Measurements from ENCODE around the gene POMT1.
A peak's percentile ranks its signal among the peaks of the same experiment; 100 is the strongest.
"Not testable (repeated sequence)": the region's sequence is repeated elsewhere in the genome, so short reads cannot be mapped to it uniquely, and the experiment has no call there.

POMT1 gene

GRCh38 chr9:131500939-131501541 is 1.7 kb upstream of the POMT1 start:
- DNase-seq: peak in 1 of 2 experiments; percentile 37

- DNase-seq: no peak
These were observed 1.1 kb downstream of the POMT1 start for GRCh38 chr9:131503626-131504465.

- no peak for DNase-seq
These were observed 2.3 kb downstream of the POMT1 start for GRCh38 chr9:131505012-131505411.

- no peak for DNase-seq
These were observed 8.7 kb downstream of the POMT1 start for GRCh38 chr9:131511416-131511815.

- DNase-seq: no peak
These were observed 9.2 kb downstream of the POMT1 start for GRCh38 chr9:131511880-131512279.

GRCh38 chr9:131513177-131513576 is 10.5 kb downstream of the POMT1 start:
- DNase-seq: no peak

GRCh38 chr9:131515559-131516031 is 12.9 kb downstream of the POMT1 start:
- DNase-seq: not testable (repeated sequence)

- no peak for DNase-seq
These were observed 13.4 kb downstream of the POMT1 start for GRCh38 chr9:131516100-131516499.

- DNase-seq: no peak
These were observed 14.2 kb downstream of the POMT1 start for GRCh38 chr9:131516930-131517329.

GRCh38 chr9:131517761-131518190 is 15.1 kb downstream of the POMT1 start:
- no peak for DNase-seq

- DNase-seq: no peak
These were observed 15.8 kb downstream of the POMT1 start for GRCh38 chr9:131518553-131518952.

GRCh38 chr9:131520503-131520902 is 17.8 kb downstream of the POMT1 start:
- no peak for DNase-seq

GRCh38 chr9:131521203-131521602 is 18.5 kb downstream of the POMT1 start:
- DNase-seq: no peak

- no peak for DNase-seq
These were observed 19.1 kb downstream of the POMT1 start for GRCh38 chr9:131521822-131522221.

- DNase-seq: no peak
These were observed 19.8 kb downstream of the POMT1 start for GRCh38 chr9:131522257-131523085.

GRCh38 chr9:131523086-131523388 is 20.3 kb downstream of the POMT1 start:
- no peak for DNase-seq

- no peak for DNase-seq
These were observed 21.0 kb downstream of the POMT1 start for GRCh38 chr9:131523451-131524435.

GRCh38 chr9:131524665-131525315 is 22.1 kb downstream of the POMT1 start:
- no peak for DNase-seq

- DNase-seq: no peak
These were observed 23.2 kb downstream of the POMT1 start for GRCh38 chr9:131525643-131526565.

- DNase-seq: no peak
These were observed 25.5 kb downstream of the POMT1 start for GRCh38 chr9:131528186-131528585.
